Measurements from ENCODE around the gene PODXL.

Gene PODXL

GRCh38 chr7:131544021-131544420, 12.4 kb downstream of the PODXL start:
- no peak overlapping the region for H3K4me3 ChIP-seq (ENCODE audit: low read depth, low read length)
- no peak for DNase-seq (ENCODE audit: low read depth, low spot score)
- TF ChIP-seq, protein P1, sequence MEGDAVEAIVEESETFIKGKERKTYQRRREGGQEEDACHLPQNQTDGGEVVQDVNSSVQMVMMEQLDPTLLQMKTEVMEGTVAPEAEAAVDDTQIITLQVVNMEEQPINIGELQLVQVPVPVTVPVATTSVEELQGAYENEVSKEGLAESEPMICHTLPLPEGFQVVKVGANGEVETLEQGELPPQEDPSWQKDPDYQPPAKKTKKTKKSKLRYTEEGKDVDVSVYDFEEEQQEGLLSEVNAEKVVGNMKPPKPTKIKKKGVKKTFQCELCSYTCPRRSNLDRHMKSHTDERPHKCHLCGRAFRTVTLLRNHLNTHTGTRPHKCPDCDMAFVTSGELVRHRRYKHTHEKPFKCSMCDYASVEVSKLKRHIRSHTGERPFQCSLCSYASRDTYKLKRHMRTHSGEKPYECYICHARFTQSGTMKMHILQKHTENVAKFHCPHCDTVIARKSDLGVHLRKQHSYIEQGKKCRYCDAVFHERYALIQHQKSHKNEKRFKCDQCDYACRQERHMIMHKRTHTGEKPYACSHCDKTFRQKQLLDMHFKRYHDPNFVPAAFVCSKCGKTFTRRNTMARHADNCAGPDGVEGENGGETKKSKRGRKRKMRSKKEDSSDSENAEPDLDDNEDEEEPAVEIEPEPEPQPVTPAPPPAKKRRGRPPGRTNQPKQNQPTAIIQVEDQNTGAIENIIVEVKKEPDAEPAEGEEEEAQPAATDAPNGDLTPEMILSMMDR (IDR thresholded peaks at IDR 0.05; ENCODE audit: low read depth, low read length): no peak
- in situ Hi-C loops (cut with HindIII; ENCODE audit: low sequenced_read_pairs): no loop called here

- TF ChIP-seq, protein P1 (IDR thresholded peaks at IDR 0.05; ENCODE audit: low read depth, low read length): no peak
- in situ Hi-C loops (cut with HindIII; ENCODE audit: low sequenced_read_pairs): no loop called here
- H3K4me3 ChIP-seq (ENCODE audit: low read depth, low read length): no peak overlapping the region
- no peak for DNase-seq (ENCODE audit: low read depth, low spot score)
These were observed 13.1 kb downstream of the PODXL start for GRCh38 chr7:131543298-131543697.

DNA sequence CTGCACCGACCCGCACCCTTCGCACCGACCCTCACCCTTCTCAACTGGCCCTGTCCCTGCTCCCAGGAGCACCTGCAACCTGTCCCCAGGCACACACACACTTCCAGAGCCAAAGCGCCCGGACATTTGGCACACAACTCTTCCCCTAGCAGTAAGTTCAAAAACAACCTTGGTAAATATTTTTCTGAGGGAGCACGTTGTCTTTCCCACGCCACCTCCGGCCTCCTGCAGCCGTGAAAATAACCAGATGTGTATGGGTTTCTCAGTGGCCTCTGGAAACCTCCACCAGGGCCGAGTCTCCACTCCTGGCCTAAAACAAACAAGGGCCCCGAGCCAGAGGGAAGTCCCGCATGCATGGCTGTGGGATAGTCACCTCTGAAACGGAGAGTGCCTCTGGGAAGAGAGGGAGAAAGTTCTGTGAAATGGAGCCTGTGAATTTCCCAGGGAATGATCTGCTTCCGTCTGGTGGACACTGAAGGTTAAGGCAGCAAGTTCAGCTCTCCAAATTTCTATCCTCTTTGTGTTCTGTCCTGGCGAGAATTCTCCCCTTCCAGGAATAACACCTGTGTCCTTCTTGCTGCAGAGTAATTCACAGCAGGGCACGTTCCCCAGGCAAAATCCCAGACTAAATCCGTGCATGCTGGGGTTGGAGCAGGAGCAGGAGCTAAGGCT, 15.8 kb downstream of the PODXL start:
- TF ChIP-seq, protein P1 (IDR thresholded peaks at IDR 0.05; ENCODE audit: low read depth, low read length): peak; percentile 20
- in situ Hi-C loops (cut with HindIII; ENCODE audit: low sequenced_read_pairs): no loop called here
- no peak overlapping the region for H3K4me3 ChIP-seq (ENCODE audit: low read depth, low read length)
- peak; percentile 45 for DNase-seq (ENCODE audit: low read depth, low spot score)

- in situ Hi-C loops (cut with HindIII; ENCODE audit: low sequenced_read_pairs): no loop called here
- no peak for DNase-seq (ENCODE audit: low read depth, low spot score)
- TF ChIP-seq, protein P1 (IDR thresholded peaks at IDR 0.05; ENCODE audit: low read depth, low read length): no peak
- H3K4me3 ChIP-seq (ENCODE audit: low read depth, low read length): no peak overlapping the region
These were observed 17.6 kb downstream of the PODXL start for GRCh38 chr7:131538813-131539179.

GRCh38 chr7:131538071-131538812, 18.2 kb downstream of the PODXL start:
- TF ChIP-seq, protein P1 (IDR thresholded peaks at IDR 0.05; ENCODE audit: low read depth, low read length): no peak
- no peak overlapping the region for H3K4me3 ChIP-seq (ENCODE audit: low read depth, low read length)
- in situ Hi-C loops (cut with HindIII; ENCODE audit: low sequenced_read_pairs): no loop called here
- peak; percentile 51 for DNase-seq (ENCODE audit: low read depth, low spot score)

- TF ChIP-seq, protein P1 (IDR thresholded peaks at IDR 0.05; ENCODE audit: low read depth, low read length): no peak
- DNase-seq (ENCODE audit: low read depth, low spot score): no peak
- H3K4me3 ChIP-seq (ENCODE audit: low read depth, low read length): no peak overlapping the region
- in situ Hi-C loops (cut with HindIII; ENCODE audit: low sequenced_read_pairs): no loop called here
These were observed 18.9 kb downstream of the PODXL start for GRCh38 chr7:131537571-131537978.
